Type B pancreatic cell (in vitro differentiated cells): Measurements from ENCODE around the gene PLA2R1. TPM values are rescaled to one million over a fixed set of nuclear protein-coding genes. Genes with fewer than 3 reads are reported as not detected.

Experiments used
- DNase-seq: peaks from one replicate; pipeline ENCODE4 v3.0.0; 2021; ENCODE audit warnings: mixed read lengths; ENCODE audit not compliant: unreplicated experiment; ENCODE audit errors: extremely low spot score
- H3K27ac Mint-ChIP-seq: 2 replicates; pipeline ENCODE4 v1.8.0; 2021; ENCODE audit warnings: mild to moderate bottlenecking, mixed read lengths
- H3K27me3 Mint-ChIP-seq: 2 replicates; pipeline ENCODE4 v1.8.0; 2021; ENCODE audit warnings: mixed read lengths
- H3K36me3 Mint-ChIP-seq: 2 replicates; pipeline ENCODE4 v1.8.0; 2021; ENCODE audit warnings: mixed read lengths
- H3K4me1 Mint-ChIP-seq: one replicate; pipeline ENCODE4 v1.8.0; 2021; ENCODE audit warnings: mixed read lengths; ENCODE audit not compliant: unreplicated experiment
- H3K4me3 Mint-ChIP-seq: 2 replicates; pipeline ENCODE4 v1.8.0; 2021; ENCODE audit warnings: mild to moderate bottlenecking, mixed read lengths
- H3K9me3 Mint-ChIP-seq: 2 replicates; pipeline ENCODE4 v1.8.0; 2021; ENCODE audit warnings: mixed read lengths
- CTCF ChIP-seq: fragments of 200-600 bp; sonication (generic); conservative IDR thresholded peaks from 2 replicates; pipeline ENCODE4 v1.5.0; 2021; ENCODE audit warnings: antibody characterized with exemption, mild to moderate bottlenecking
- total RNA-seq: library from RNA; stranded (reverse); gene quantifications from 2 replicates; pipeline ENCODE4 v1.2.1, GENCODE V29; 2021; ENCODE audit warnings: low replicate concordance

Gene PLA2R1
- total RNA-seq, 1 donor from 2014 or later = 3.6 TPM

- Mint-ChIP-seq H3K36me3 (no peaks in the 10 kb centered on the region), H3K4me3 (no peak overlapping the region), H3K4me1 (no peaks in the 10 kb centered on the region), H3K27ac (no peak overlapping the region), H3K27me3 (peaks cover 3% of the 10 kb centered on the region), H3K9me3 (no peaks in the 10 kb centered on the region)
- no peak for DNase-seq
- no peak for TF ChIP-seq CTCF
These were observed 180.2 kb downstream of the PLA2R1 start for GRCh38 chr2:159882130-159882745.

Other genes with a start within 250 kb of the PLA2R1 start
- 0.29 and 0.74 TPM in 2 replicates for gene LY75, start 157.9 kb downstream of the PLA2R1 start, total RNA-seq
- gene ITGB6, start 137.7 kb upstream of the PLA2R1 start, total RNA-seq = 3.2 and 7.8 TPM in 2 replicates